GM18505 (cell line): ENCODE measurements around the gene SCN1B.

ENCODE experiments used
- ATAC-seq: cut with Tn5 transposase; IDR thresholded peaks from one replicate; pipeline ENCODE4 v1.9.1; 2021; ENCODE audit not compliant: unreplicated experiment
- POLR2A ChIP-seq: IDR thresholded peaks from 4 replicates; pipeline ENCODE4 v1.6.1; 2011; ENCODE audit warnings: borderline replicate concordance; ENCODE audit not compliant: insufficient read depth, insufficient read length; ENCODE audit errors: extremely low read depth

SCN1B gene

GRCh38 chr19:35053667-35054293, 23.5 kb downstream of the SCN1B start:
- no peak for TF ChIP-seq POLR2A

GRCh38 chr19:35054626-35055025, 24.4 kb downstream of the SCN1B start:
- TF ChIP-seq POLR2A: no peak
- ATAC-seq: no peak

More at GRCh38 chr19:35053667-35054293, 23.5 kb downstream of the SCN1B start:
- no peak for ATAC-seq

- TF ChIP-seq POLR2A: no peak
- ATAC-seq: no peak
Observed at GRCh38 chr19:35055715-35056179, 25.5 kb downstream of the SCN1B start.

GRCh38 chr19:35056513-35057063, 26.3 kb downstream of the SCN1B start:
- no peak for ATAC-seq
- no peak for TF ChIP-seq POLR2A

GRCh38 chr19:35058370-35058769, 28.1 kb downstream of the SCN1B start:
- TF ChIP-seq POLR2A: no peak
- no peak for ATAC-seq

- ATAC-seq: no peak
- no peak for TF ChIP-seq POLR2A
Observed at GRCh38 chr19:35059006-35059798, 28.9 kb downstream of the SCN1B start.

- no peak for ATAC-seq
- TF ChIP-seq POLR2A: no peak
Observed at GRCh38 chr19:35059799-35060091, 29.5 kb downstream of the SCN1B start.

GRCh38 chr19:35060160-35060855, 30.0 kb downstream of the SCN1B start:
- ATAC-seq: no peak

GRCh38 chr19:35061583-35062373, 31.5 kb downstream of the SCN1B start:
- no peak for TF ChIP-seq POLR2A
- no peak for ATAC-seq

More at GRCh38 chr19:35060160-35060855, 30.0 kb downstream of the SCN1B start:
- TF ChIP-seq POLR2A: no peak

GRCh38 chr19:35062942-35063341, 32.7 kb downstream of the SCN1B start:
- no peak for TF ChIP-seq POLR2A
- no peak for ATAC-seq

GRCh38 chr19:35063940-35064818, 33.9 kb downstream of the SCN1B start:
- TF ChIP-seq POLR2A: no peak
- ATAC-seq: no peak

GRCh38 chr19:35065574-35065973, 35.3 kb downstream of the SCN1B start:
- no peak for ATAC-seq
- no peak for TF ChIP-seq POLR2A
